AG04450 (cell line): ENCODE data around the gene ABHD16A. TPM values are rescaled to one million over a fixed set of nuclear protein-coding genes. Genes with fewer than 3 reads are reported as not detected.

Experiments
- CTCF ChIA-PET: fragments of 300-600, 350-600 bp; formaldehyde crosslinking; extraction: SDS; loops from one replicate; lab custom pipeline; 2022; ENCODE audit warnings: antibody characterized with exemption, inconsistent platforms; lab: Charles Lee
- POLR2A ChIA-PET: fragments of 350-600 bp; formaldehyde crosslinking; extraction: SDS; loops from one replicate; lab custom pipeline; 2021; ENCODE audit warnings: antibody characterized with exemption, inconsistent platforms; lab: Yijun Ruan, JAX
- DNase-seq: peaks from one replicate; pipeline ENCODE4 v3.0.0-alpha.2; 2011; ENCODE audit warnings: low read depth, low spot score
- H3K27ac ChIP-seq: one replicate; pipeline ENCODE4 v1.5.1; 2012; ENCODE audit warnings: low read depth, low read length, control low read depth
- H3K27me3 ChIP-seq: one replicate; pipeline ENCODE4 v1.6.0; 2012; ENCODE audit warnings: low read length; ENCODE audit not compliant: control insufficient read depth, insufficient read depth
- H3K4me3 ChIP-seq: 2 replicates; pipeline ENCODE4 v1.5.1; 2011; ENCODE audit warnings: mild to moderate bottlenecking, low read depth, low read length, control low read depth
- H3K9me3 ChIP-seq: 2 replicates; pipeline ENCODE4 v1.5.1; 2012; ENCODE audit warnings: low read length; ENCODE audit not compliant: control insufficient read depth, insufficient read depth
- CTCF ChIP-seq: IDR thresholded peaks from 2 replicates; pipeline ENCODE4 v1.5.1; 2011; ENCODE audit warnings: low read depth, low read length, control low read depth, inconsistent platforms
- polyA plus RNA-seq: library from polyadenylated mRNA; depleted of rRNA; stranded (reverse); fragments of >200 nt; gene quantifications from 2 replicates; pipeline ENCODE4 v1.2.3, GENCODE V29; 2011

Gene ABHD16A
- polyA plus RNA-seq, 1 experiment = 34.0 TPM

GRCh38 chr6:31739639-31740396 is 36.7 kb upstream of the ABHD16A start, which contains the start of gene MSH5:
TSS of gene MSH5 (plus strand) at chr6:31740005. CDS start at chr6:31740467, 462 bp downstream.
- DNase-seq = peak; percentile 98
- Histone ChIP-seq H3K27me3 (no peaks in the 10 kb centered on the region), H3K4me3 (peak within 1 kb of the TSS; percentile 90), H3K9me3 (no peaks in the 10 kb centered on the region; the same call in 1 of the 2 replicates), H3K27ac (no peak within 1 kb of the TSS)
- TF ChIP-seq CTCF = no peak
- ChIA-PET POLR2A (interaction anchor here (0.6 to 1.4 kb wide), 8 partner anchors 9 to 1232 kb away, joined by 3 to 10 read pairs (median 4); partner anchors contain the start of genes DDAH2, HSPA1L and LSM2), CTCF (interaction anchor here (1.5 to 2.3 kb wide), 2 partner anchors 10 to 29 kb away, joined by 6 to 8 read pairs; no protein-coding TSS in a partner anchor)

GRCh38 chr6:31737991-31738979 is 35.2 kb upstream of the ABHD16A start:
- TF ChIP-seq CTCF = peak; percentile 41
- DNase-seq = peak; percentile 59
- ChIA-PET POLR2A (interaction anchor here (0.5 to 1.4 kb wide), 4 partner anchors 76 to 113 kb away, joined by 3 to 12 read pairs (median 8); partner anchors contain the start of genes HSPA1A, HSPA1B and HSPA1L), CTCF (interaction anchor here (0.5 to 2.3 kb wide), 10 partner anchors 8 to 92 kb away, joined by 3 to 8 read pairs (median 4); partner anchors contain the start of genes LSM2 and VARS1)
- H3K27me3 ChIP-seq = no peaks in the 10 kb centered on the region
- peak overlapping the region; percentile 57 for H3K27ac ChIP-seq
- no peak overlapping the region for H3K4me3 ChIP-seq
- H3K9me3 ChIP-seq = no peaks in the 10 kb centered on the region; the same call in 1 of the 2 replicates

- no peak overlapping the region for H3K4me3 ChIP-seq
- no peak for DNase-seq
- no peaks in the 10 kb centered on the region; the same call in 1 of the 2 replicates for H3K9me3 ChIP-seq
- no peak for TF ChIP-seq CTCF
- no peaks in the 10 kb centered on the region for H3K27me3 ChIP-seq
- peak overlapping the region; percentile 57 for H3K27ac ChIP-seq
- POLR2A ChIA-PET = interaction anchor here (0.6 to 1.4 kb wide), 3 partner anchors 70 to 90 kb away, joined by 3 to 12 read pairs (median 5); partner anchors contain the start of genes HSPA1A, HSPA1B and HSPA1L
- CTCF ChIA-PET = interaction anchor here (0.6 to 1.8 kb wide), 8 partner anchors 33 to 93 kb away, joined by 3 to 6 read pairs (median 4); partner anchors contain the start of genes LSM2 and VARS1
These were observed 34.3 kb upstream of the ABHD16A start for GRCh38 chr6:31737315-31737990.

DNA sequence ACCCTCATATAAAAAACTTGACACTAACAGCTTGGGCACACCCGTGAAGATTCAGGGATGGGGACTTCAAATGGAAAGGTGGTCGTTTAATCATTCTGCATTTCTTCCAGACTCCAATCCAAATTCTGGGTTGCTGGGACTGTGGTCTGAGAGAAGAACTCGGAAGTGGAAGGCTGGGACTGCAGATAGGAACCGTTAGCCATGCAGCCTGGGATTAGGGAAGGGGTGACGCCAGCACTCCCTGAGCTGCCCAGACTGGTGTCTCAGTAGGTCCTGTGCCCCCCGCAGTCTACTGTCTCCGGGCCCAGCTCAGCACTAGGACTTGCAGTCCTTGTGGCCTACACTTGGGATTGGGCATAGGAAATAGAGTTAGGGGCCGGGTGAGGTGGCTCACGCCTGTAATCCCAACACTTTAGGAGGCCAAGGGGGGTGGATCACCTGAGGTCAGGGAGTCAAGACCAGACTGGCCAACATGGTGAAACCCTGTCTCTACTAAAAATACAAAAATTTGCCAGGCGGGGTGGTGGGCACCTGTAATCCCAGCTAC is 33.7 kb upstream of the ABHD16A start:
- Histone ChIP-seq H3K4me3 (peak overlapping the region; percentile 96), H3K9me3 (no peaks in the 10 kb centered on the region; the same call in 1 of the 2 replicates), H3K27me3 (no peaks in the 10 kb centered on the region), H3K27ac (peak overlapping the region; percentile 78)
- DNase-seq = no peak
- TF ChIP-seq CTCF = no peak
- ChIA-PET CTCF (interaction anchor here (1.5 to 1.9 kb wide), 2 partner anchors 54 to 59 kb away, joined by 3 to 9 read pairs; partner anchors contain the start of gene VARS1), POLR2A (interaction anchor here (0.6 to 2.6 kb wide), 6 partner anchors 11 to 161 kb away, joined by 3 to 14 read pairs (median 4); partner anchors contain the start of genes EHMT2, HSPA1A, HSPA1B and HSPA1L)
